ENCODE data around the gene LHCGR. TPM values are rescaled to one million over a fixed set of nuclear protein-coding genes. Genes with fewer than 3 reads are reported as not detected.

The LHCGR gene
- total and polyA plus RNA-seq, 4 donors: 0.44 to 0.79 (median 0.66) TPM

DNA sequence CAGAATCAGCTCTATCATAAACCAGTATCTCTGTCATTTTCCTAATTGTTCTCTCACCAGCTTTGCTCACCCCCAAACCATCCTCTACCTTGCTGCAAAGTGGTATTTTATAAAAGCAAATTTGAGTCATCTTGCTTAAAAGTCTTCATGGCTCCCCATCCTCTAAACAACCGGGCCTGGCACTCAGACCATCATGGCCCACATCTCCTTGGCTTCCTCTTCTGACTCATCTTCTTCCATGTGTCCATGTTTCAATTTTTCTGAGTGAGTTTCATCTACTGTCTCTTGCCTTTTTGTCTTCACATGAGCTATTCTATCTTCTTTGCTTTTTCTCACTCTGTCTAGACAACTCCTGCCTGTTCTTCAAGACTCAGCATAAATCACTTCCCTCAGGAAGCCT, 58.6 kb downstream of the LHCGR start:
- no peak for DNase-seq (ENCODE audit: low read depth in 4 of 6, low spot score in 6 of 6)
- H3K27me3 ChIP-seq (ENCODE audit: control insufficient read depth, insufficient read depth, low read length): no peaks in the 10 kb centered on the region
- no peak overlapping the region for H3K4me3 ChIP-seq (ENCODE audit: low read depth, low read length)
- H3K36me3 ChIP-seq (ENCODE audit: control insufficient read depth, insufficient read depth, low read length): no peaks in the 10 kb centered on the region
- no peaks in the 10 kb centered on the region for H3K9me3 ChIP-seq (ENCODE audit: control insufficient read depth, insufficient read depth, low read length)
- 92% methylated on average over 1 of the region's 1 CpG for WGBS (ENCODE audit: insufficient coverage)
- no peaks in the 10 kb centered on the region for H3K4me1 ChIP-seq (ENCODE audit: control insufficient read depth, insufficient read depth, low read length)
- H3K27ac ChIP-seq (ENCODE audit: low read depth, low read length): no peak overlapping the region

DNA sequence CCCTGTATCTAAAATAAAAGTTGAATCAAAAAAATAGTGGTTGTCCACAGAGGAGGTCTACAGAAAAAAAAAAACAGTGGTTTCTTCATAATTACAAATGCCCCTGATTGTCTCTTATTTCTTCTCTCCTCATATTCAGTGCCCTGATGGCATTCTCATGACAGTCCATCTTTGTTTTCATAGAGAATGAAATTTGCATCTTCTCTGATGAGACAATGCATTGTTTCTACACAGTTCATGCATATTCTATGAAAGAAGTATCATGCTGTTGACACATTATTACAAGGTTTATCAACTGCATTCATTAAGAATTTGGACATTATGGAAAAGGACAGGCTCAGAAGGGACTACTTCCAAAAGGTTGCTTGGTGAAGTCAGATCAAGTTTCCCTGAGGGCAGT, 59.5 kb downstream of the LHCGR start:
- Histone ChIP-seq H3K4me1 (ENCODE audit: control insufficient read depth, insufficient read depth, low read length) (no peaks in the 10 kb centered on the region), H3K9me3 (ENCODE audit: control insufficient read depth, insufficient read depth, low read length) (no peaks in the 10 kb centered on the region), H3K27ac (ENCODE audit: low read depth, low read length) (no peak overlapping the region), H3K27me3 (ENCODE audit: control insufficient read depth, insufficient read depth, low read length) (no peaks in the 10 kb centered on the region), H3K4me3 (ENCODE audit: low read depth, low read length) (no peak overlapping the region), H3K36me3 (ENCODE audit: control insufficient read depth, insufficient read depth, low read length) (no peaks in the 10 kb centered on the region)
- DNase-seq (ENCODE audit: low read depth in 4 of 6, low spot score in 6 of 6): no peak

DNA sequence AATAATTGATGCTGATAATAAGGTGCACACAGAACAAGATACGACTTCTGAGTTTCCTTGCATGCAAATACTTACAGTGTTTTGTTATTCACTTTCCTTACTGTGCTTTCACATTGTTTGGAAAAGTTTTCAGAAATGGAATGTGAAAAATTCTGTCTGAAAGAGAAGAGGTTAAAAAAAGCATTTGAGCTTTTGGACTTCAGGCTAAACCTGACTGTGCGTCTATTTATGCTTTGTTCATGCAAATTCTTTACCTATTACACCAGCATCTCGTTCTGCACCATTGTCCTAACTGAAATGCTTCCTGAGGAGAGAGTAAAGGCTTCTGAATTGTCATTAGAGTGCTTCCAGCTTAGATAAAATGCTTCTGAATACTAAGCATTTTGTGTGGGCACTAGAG, 61.4 kb downstream of the LHCGR start:
- Histone ChIP-seq H3K27ac (ENCODE audit: low read depth, low read length) (no peak overlapping the region), H3K4me1 (ENCODE audit: control insufficient read depth, insufficient read depth, low read length) (no peaks in the 10 kb centered on the region), H3K36me3 (ENCODE audit: control insufficient read depth, insufficient read depth, low read length) (no peaks in the 10 kb centered on the region), H3K27me3 (ENCODE audit: control insufficient read depth, insufficient read depth, low read length) (no peaks in the 10 kb centered on the region), H3K9me3 (ENCODE audit: control insufficient read depth, insufficient read depth, low read length) (no peaks in the 10 kb centered on the region), H3K4me3 (ENCODE audit: low read depth, low read length) (no peak overlapping the region)
- DNase-seq (ENCODE audit: low read depth in 4 of 6, low spot score in 6 of 6): peak in 1 of 6 donors; percentile 81
- no CpG with 5 or more reads among the region's 3 CpGs for WGBS (ENCODE audit: insufficient coverage)

- DNase-seq (ENCODE audit: low read depth in 4 of 6, low spot score in 6 of 6): no peak
- no peaks in the 10 kb centered on the region for H3K4me1 ChIP-seq (ENCODE audit: control insufficient read depth, insufficient read depth, low read length)
- no peaks in the 10 kb centered on the region for H3K9me3 ChIP-seq (ENCODE audit: control insufficient read depth, insufficient read depth, low read length)
- 100% methylated on average over 1 of the region's 3 CpGs for WGBS (ENCODE audit: insufficient coverage)
- no peaks in the 10 kb centered on the region for H3K36me3 ChIP-seq (ENCODE audit: control insufficient read depth, insufficient read depth, low read length)
- no peaks in the 10 kb centered on the region for H3K27me3 ChIP-seq (ENCODE audit: control insufficient read depth, insufficient read depth, low read length)
- no peak overlapping the region for H3K4me3 ChIP-seq (ENCODE audit: low read depth, low read length)
- no peak overlapping the region for H3K27ac ChIP-seq (ENCODE audit: low read depth, low read length)
Measured at GRCh38 chr2:48693645-48694044, 61.9 kb downstream of the LHCGR start.

DNA sequence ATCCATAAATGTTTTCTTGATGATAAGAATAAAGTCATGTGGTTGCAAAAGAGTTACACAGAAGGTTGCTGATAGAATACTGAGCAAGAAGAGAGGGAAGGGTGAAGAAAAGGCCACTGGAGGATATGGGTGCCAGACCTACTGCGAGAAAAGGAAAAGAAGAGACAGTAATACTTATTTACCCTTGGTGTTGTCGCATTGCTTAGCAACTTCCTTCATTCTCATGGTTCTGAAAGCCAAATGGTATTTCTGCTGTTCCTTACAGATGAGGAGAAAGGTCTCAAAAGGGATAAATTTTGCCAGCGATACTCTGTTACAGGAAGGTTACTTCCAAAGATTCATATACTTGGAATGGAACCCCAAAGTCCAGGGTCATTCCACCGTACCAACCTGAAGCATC, 62.5 kb downstream of the LHCGR start:
- Histone ChIP-seq H3K36me3 (ENCODE audit: control insufficient read depth, insufficient read depth, low read length) (no peaks in the 10 kb centered on the region), H3K4me3 (ENCODE audit: low read depth, low read length) (no peak overlapping the region), H3K27ac (ENCODE audit: low read depth, low read length) (no peak overlapping the region), H3K4me1 (ENCODE audit: control insufficient read depth, insufficient read depth, low read length) (no peaks in the 10 kb centered on the region), H3K9me3 (ENCODE audit: control insufficient read depth, insufficient read depth, low read length) (no peaks in the 10 kb centered on the region), H3K27me3 (ENCODE audit: control insufficient read depth, insufficient read depth, low read length) (no peaks in the 10 kb centered on the region)
- WGBS (ENCODE audit: insufficient coverage): 100% methylated on average over 1 of the region's 4 CpGs
- no peak for DNase-seq (ENCODE audit: low read depth in 4 of 6, low spot score in 6 of 6)

GRCh38 chr2:48691935-48692691, 63.4 kb downstream of the LHCGR start:
- Histone ChIP-seq H3K27me3 (ENCODE audit: control insufficient read depth, insufficient read depth, low read length) (no peaks in the 10 kb centered on the region), H3K4me1 (ENCODE audit: control insufficient read depth, insufficient read depth, low read length) (no peaks in the 10 kb centered on the region), H3K9me3 (ENCODE audit: control insufficient read depth, insufficient read depth, low read length) (no peaks in the 10 kb centered on the region), H3K27ac (ENCODE audit: low read depth, low read length) (no peak overlapping the region), H3K36me3 (ENCODE audit: control insufficient read depth, insufficient read depth, low read length) (no peaks in the 10 kb centered on the region), H3K4me3 (ENCODE audit: low read depth, low read length) (no peak overlapping the region)
- WGBS (ENCODE audit: insufficient coverage): 73% methylated on average over 1 of the region's 3 CpGs
- no peak for DNase-seq (ENCODE audit: low read depth in 4 of 6, low spot score in 6 of 6)

- no peak for DNase-seq (ENCODE audit: low read depth in 4 of 6, low spot score in 6 of 6)
- no peaks in the 10 kb centered on the region for H3K27me3 ChIP-seq (ENCODE audit: control insufficient read depth, insufficient read depth, low read length)
- no peaks in the 10 kb centered on the region for H3K4me1 ChIP-seq (ENCODE audit: control insufficient read depth, insufficient read depth, low read length)
- no peak overlapping the region for H3K27ac ChIP-seq (ENCODE audit: low read depth, low read length)
- no peaks in the 10 kb centered on the region for H3K36me3 ChIP-seq (ENCODE audit: control insufficient read depth, insufficient read depth, low read length)
- no CpG with 5 or more reads among the region's 1 CpG for WGBS (ENCODE audit: insufficient coverage)
- no peak overlapping the region for H3K4me3 ChIP-seq (ENCODE audit: low read depth, low read length)
- H3K9me3 ChIP-seq (ENCODE audit: control insufficient read depth, insufficient read depth, low read length): no peaks in the 10 kb centered on the region
Measured at GRCh38 chr2:48685126-48685525, 70.4 kb downstream of the LHCGR start.

- 60% methylated on average over 2 of the region's 2 CpGs for WGBS (ENCODE audit: insufficient coverage)
- no peak for DNase-seq (ENCODE audit: low read depth in 4 of 6, low spot score in 6 of 6)
- Histone ChIP-seq H3K36me3 (ENCODE audit: control insufficient read depth, insufficient read depth, low read length) (no peaks in the 10 kb centered on the region), H3K27me3 (ENCODE audit: control insufficient read depth, insufficient read depth, low read length) (no peaks in the 10 kb centered on the region), H3K27ac (ENCODE audit: low read depth, low read length) (no peak overlapping the region), H3K9me3 (ENCODE audit: control insufficient read depth, insufficient read depth, low read length) (peaks cover 1% of the 10 kb centered on the region), H3K4me3 (ENCODE audit: low read depth, low read length) (no peak overlapping the region), H3K4me1 (ENCODE audit: control insufficient read depth, insufficient read depth, low read length) (no peaks in the 10 kb centered on the region)
Measured at GRCh38 chr2:48677450-48677849, 78.1 kb downstream of the LHCGR start.

GRCh38 chr2:48674933-48675332, 80.6 kb downstream of the LHCGR start:
- Histone ChIP-seq H3K9me3 (ENCODE audit: control insufficient read depth, insufficient read depth, low read length) (peaks cover 1% of the 10 kb centered on the region), H3K36me3 (ENCODE audit: control insufficient read depth, insufficient read depth, low read length) (no peaks in the 10 kb centered on the region), H3K4me1 (ENCODE audit: control insufficient read depth, insufficient read depth, low read length) (no peaks in the 10 kb centered on the region), H3K27me3 (ENCODE audit: control insufficient read depth, insufficient read depth, low read length) (no peaks in the 10 kb centered on the region), H3K27ac (ENCODE audit: low read depth, low read length) (no peak overlapping the region), H3K4me3 (ENCODE audit: low read depth, low read length) (no peak overlapping the region)
- peak in 2 of 6 donors; percentile 13 for DNase-seq (ENCODE audit: low read depth in 4 of 6, low spot score in 6 of 6)
- WGBS (ENCODE audit: insufficient coverage): no CpG with 5 or more reads among the region's 2 CpGs

DNA sequence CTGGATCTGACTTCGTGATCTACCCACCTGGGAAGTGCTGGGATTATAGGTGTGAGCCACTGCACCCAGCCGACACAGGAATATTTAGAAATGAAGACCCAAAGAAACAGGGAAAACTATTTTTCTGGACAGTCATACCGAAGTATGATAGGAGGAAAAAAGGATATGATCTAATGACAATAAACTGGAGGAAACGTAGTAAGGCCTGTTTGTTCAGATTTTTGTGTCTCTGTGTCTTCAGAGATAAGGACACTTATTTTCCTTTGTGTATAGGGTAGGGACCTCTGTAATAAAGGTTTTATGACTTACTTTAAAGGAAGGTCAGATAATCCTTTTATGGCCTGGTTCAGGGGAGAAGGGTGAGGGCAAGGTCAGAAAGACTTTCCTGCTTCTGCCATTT, 81.9 kb downstream of the LHCGR start:
- no peak overlapping the region for H3K27ac ChIP-seq (ENCODE audit: low read depth, low read length)
- 92% methylated on average over 4 of the region's 4 CpGs for WGBS (ENCODE audit: insufficient coverage)
- peaks cover 1% of the 10 kb centered on the region for H3K9me3 ChIP-seq (ENCODE audit: control insufficient read depth, insufficient read depth, low read length)
- no peaks in the 10 kb centered on the region for H3K4me1 ChIP-seq (ENCODE audit: control insufficient read depth, insufficient read depth, low read length)
- no peak for DNase-seq (ENCODE audit: low read depth in 4 of 6, low spot score in 6 of 6)
- H3K27me3 ChIP-seq (ENCODE audit: control insufficient read depth, insufficient read depth, low read length): no peaks in the 10 kb centered on the region
- H3K36me3 ChIP-seq (ENCODE audit: control insufficient read depth, insufficient read depth, low read length): no peaks in the 10 kb centered on the region
- no peak overlapping the region for H3K4me3 ChIP-seq (ENCODE audit: low read depth, low read length)
